Measurements from ENCODE around the gene MEAF6. TPM values are rescaled to one million over a fixed set of nuclear protein-coding genes. Genes with fewer than 3 reads are reported as not detected.

Gene MEAF6
- total and polyA plus RNA-seq, 2 donors (not counting 3 experiments of a cell fraction or from before 2014, with no cell fraction given), result 28.0 to 62.5 TPM

GRCh38 chr1:37502104-37502503 lies 12.5 kb downstream of the MEAF6 start:
- H3K4me1 ChIP-seq (ENCODE audit: control insufficient read depth, extremely low read depth, insufficient read depth, low read length), result peaks cover 9% of the 10 kb centered on the region
- H3K79me2 ChIP-seq (ENCODE audit: control insufficient read depth, insufficient read depth, low read length), result peaks cover 5% of the 10 kb centered on the region
- TF ChIP-seq EZH2 (IDR thresholded peaks at IDR 0.05; ENCODE audit: borderline replicate concordance, low read depth, low read length, severe bottlenecking) (no peak), FOS (IDR thresholded peaks at IDR 0.05; ENCODE audit: borderline replicate concordance, insufficient read depth, low read length) (no peak), CTCF (IDR thresholded peaks at IDR 0.05; ENCODE audit: extremely low read depth in 1 of 2, insufficient read depth in 1 of 2, low read depth in 1 of 2, low read length in 2 of 2) (no peak), POLR2AphosphoS5 (IDR thresholded peaks at IDR 0.05; ENCODE audit: insufficient read depth, low read depth, low read length) (no peak), POLR2A (IDR thresholded peaks at IDR 0.05; ENCODE audit: low read depth, low read length) (no peak), MAX (IDR thresholded peaks at IDR 0.05; ENCODE audit: insufficient read depth, insufficient read length) (no peak), MYC (IDR thresholded peaks at IDR 0.05; ENCODE audit: low read depth, low read length) (no peak)
- CTCF ChIA-PET, result interaction anchor here (1.7 to 1.8 kb wide), 2 partner anchors 13 to 15 kb away, joined by 9 to 16 read pairs; partner anchors contain the start of gene MEAF6
- no peak for DNase-seq (ENCODE audit: low read depth, low spot score)
- dilution Hi-C loops (cut with MboI; ENCODE audit: extremely low pct_ligation_motif_present, low sequenced_read_pairs) (no loop called here), intact Hi-C loops (cut with micrococcal nuclease) (no loop called here)
- H4K20me1 ChIP-seq (replicated peaks; ENCODE audit: control insufficient read depth, extremely low read depth, insufficient read depth, low read length), result no peaks in the 10 kb centered on the region
- peaks cover 17% of the 10 kb centered on the region in 2 experiments for H3K36me3 ChIP-seq (ENCODE audit: control insufficient read depth in 2 of 2, extremely low read depth in 1 of 2, insufficient read depth in 2 of 2, low read length in 2 of 2)
- H3K27ac ChIP-seq (ENCODE audit: insufficient read depth, low read depth, low read length), result no peak overlapping the region
- H3K9me3 ChIP-seq (replicated peaks; ENCODE audit: control insufficient read depth, insufficient read depth, low read length), result no peaks in the 10 kb centered on the region
- POLR2A ChIA-PET, result no interaction called here
- H3K4me3 ChIP-seq (replicated peaks in 1 of 3; ENCODE audit: insufficient read depth in 1 of 3, low read depth in 1 of 3, low read length in 3 of 3), result no peak overlapping the region
- no peaks in the 10 kb centered on the region for H3K27me3 ChIP-seq (ENCODE audit: control insufficient read depth in 2 of 2, insufficient read depth in 2 of 2, low read length in 2 of 2)
- no peaks in the 10 kb centered on the region for H3K9me1 ChIP-seq (replicated peaks; ENCODE audit: control insufficient read depth, extremely low read depth, insufficient read depth, low read length)
- no peak overlapping the region for H2AFZ ChIP-seq (ENCODE audit: low read depth, low read length)
- BruUV-seq (replicated peaks), result no TSS peak
- FAIRE-seq, result no peak
- H3K4me2 ChIP-seq (ENCODE audit: insufficient read depth, low read length), result no peak overlapping the region
- H3K9ac ChIP-seq (replicated peaks; ENCODE audit: extremely low read depth, insufficient read depth, low read length), result no peak overlapping the region

Data from endothelial cell of umbilical vein (primary cell).